CD4-positive, alpha-beta memory T cell (primary cell): ENCODE results near the gene LGR6. TPM values are rescaled to one million over a fixed set of nuclear protein-coding genes. Genes with fewer than 3 reads are reported as not detected.
A peak's percentile ranks its signal among the peaks of the same experiment; 100 is the strongest.

ENCODE experiments used
- CTCF ChIA-PET: fragments of 350-600 bp; sonication (Branson Sonifier 250); formaldehyde crosslinking; loops from one replicate; lab custom pipeline; 2021; ENCODE audit warnings: inconsistent platforms; ENCODE audit not compliant: partially characterized antibody; lab: Charles Lee
- POLR2A ChIA-PET: fragments of 350-600 bp; sonication (Branson Sonifier 250); formaldehyde crosslinking; loops from one replicate; lab custom pipeline; 2021; ENCODE audit not compliant: partially characterized antibody; lab: Charles Lee
- DNase-seq, 5 donors: peaks; one replicate each; pipeline versions ENCODE4 v3.0.0 to v3.0.0-alpha.2; 2020 to 2022; ENCODE audit warnings: mixed read lengths in 1 of 5
- H3K27ac ChIP-seq: one replicate; pipeline ENCODE4 v1.7.0; 2013; ENCODE audit warnings: low read depth, low read length
- H3K27me3 ChIP-seq: 2 replicates; pipeline ENCODE4 v1.7.0; 2013; ENCODE audit warnings: mild to moderate bottlenecking, low read length, moderate library complexity; ENCODE audit not compliant: insufficient read depth
- H3K36me3 ChIP-seq: 2 replicates; pipeline ENCODE4 v1.7.0; 2013; ENCODE audit warnings: mild to moderate bottlenecking, low read length, moderate library complexity; ENCODE audit not compliant: insufficient read depth
- H3K4me1 ChIP-seq: 2 replicates; pipeline ENCODE4 v1.7.0; 2013; ENCODE audit warnings: mild to moderate bottlenecking, low read length, moderate library complexity; ENCODE audit not compliant: insufficient read depth
- H3K4me3 ChIP-seq, 2 donors: one replicate each; pipeline ENCODE4 v1.7.0; 2013; ENCODE audit warnings: low read length in 2 of 2, mild to moderate bottlenecking in 1 of 2
- H3K9me3 ChIP-seq, 2 donors: one replicate each; pipeline ENCODE4 v1.7.0; 2013; ENCODE audit warnings: low read length in 2 of 2, control low read depth in 1 of 2; ENCODE audit not compliant: control insufficient read depth in 1 of 2
- H3K27ac Mint-ChIP-seq, 7 donors: one replicate each; pipeline ENCODE4 v1.8.0; 2020 to 2021; ENCODE audit warnings: mixed read lengths in 7 of 7, mild to moderate bottlenecking in 6 of 7, inconsistent platforms in 3 of 7, moderate library complexity in 3 of 7
- H3K27me3 Mint-ChIP-seq, 2 donors: one replicate each; pipeline ENCODE4 v1.8.0; 2020 to 2021; ENCODE audit warnings: mixed read lengths in 2 of 2
- H3K36me3 Mint-ChIP-seq, 2 donors: one replicate each; pipeline ENCODE4 v1.8.0; 2020 to 2021; ENCODE audit warnings: mixed read lengths in 2 of 2, inconsistent platforms in 1 of 2, mild to moderate bottlenecking in 1 of 2
- H3K4me1 Mint-ChIP-seq, 4 donors: one replicate each; pipeline ENCODE4 v1.8.0; 2020 to 2021; ENCODE audit warnings: mixed read lengths in 4 of 4, mild to moderate bottlenecking in 1 of 4
- H3K4me3 Mint-ChIP-seq, 8 donors: one replicate each; pipeline ENCODE4 v1.8.0; 2020 to 2021; ENCODE audit warnings: mixed read lengths in 8 of 8, mild to moderate bottlenecking in 7 of 8, moderate library complexity in 6 of 8, inconsistent platforms in 3 of 8
- H3K9me3 Mint-ChIP-seq, 8 donors: one replicate each; pipeline ENCODE4 v1.8.0; 2020 to 2021; ENCODE audit warnings: mixed read lengths in 8 of 8, mild to moderate bottlenecking in 5 of 8, inconsistent platforms in 3 of 8, moderate library complexity in 1 of 8
- intact Hi-C: fragments of 100-400 bp; cut with micrococcal nuclease; formaldehyde crosslinking; loops from one replicate; pipeline ENCODE4 v1.15.1; 2023
- polyA plus RNA-seq, 2 donors: library from polyadenylated mRNA; unstranded; fragments of 300-500 nt; fragmentation: Illumina TruSeq; gene quantifications; one replicate each; pipeline ENCODE4 v1.2.3, GENCODE V29; 2021
- total RNA-seq, 2 experiments: library from RNA; stranded (reverse); gene quantifications; one replicate each; pipeline ENCODE4 v1.2.3, GENCODE V29; 2021

LGR6 gene
- total and polyA plus RNA-seq, 4 experiments from 2014 or later = 0.16 to 0.33 (median 0.17) TPM; not detected in 1

- Mint-ChIP-seq H3K27me3 (peaks cover 12 to 22% of the 10 kb centered on the region in 2 donors), H3K36me3 (no peaks in the 10 kb centered on the region), H3K27ac (no peak overlapping the region), H3K4me1 (peaks cover 0 to under 1% (median under 1%) of the 10 kb centered on the region in 4 donors), H3K9me3 (no peaks in the 10 kb centered on the region), H3K4me3 (no peak overlapping the region)
- Histone ChIP-seq H3K9me3 (no peaks in the 10 kb centered on the region), H3K27me3 (no peaks in the 10 kb centered on the region), H3K4me3 (no peak overlapping the region), H3K36me3 (no peaks in the 10 kb centered on the region), H3K4me1 (no peaks in the 10 kb centered on the region), H3K27ac (no peak overlapping the region)
- intact Hi-C loops = no loop called here
- ChIA-PET CTCF (interaction anchor here (1.0 kb wide), 1 partner anchor 29 kb away, joined by 3 read pairs; no protein-coding TSS in a partner anchor), POLR2A (no interaction called here)
- no peak for DNase-seq
Measured at GRCh38 chr1:202221911-202222909, 28.6 kb downstream of the LGR6 start.

DNA sequence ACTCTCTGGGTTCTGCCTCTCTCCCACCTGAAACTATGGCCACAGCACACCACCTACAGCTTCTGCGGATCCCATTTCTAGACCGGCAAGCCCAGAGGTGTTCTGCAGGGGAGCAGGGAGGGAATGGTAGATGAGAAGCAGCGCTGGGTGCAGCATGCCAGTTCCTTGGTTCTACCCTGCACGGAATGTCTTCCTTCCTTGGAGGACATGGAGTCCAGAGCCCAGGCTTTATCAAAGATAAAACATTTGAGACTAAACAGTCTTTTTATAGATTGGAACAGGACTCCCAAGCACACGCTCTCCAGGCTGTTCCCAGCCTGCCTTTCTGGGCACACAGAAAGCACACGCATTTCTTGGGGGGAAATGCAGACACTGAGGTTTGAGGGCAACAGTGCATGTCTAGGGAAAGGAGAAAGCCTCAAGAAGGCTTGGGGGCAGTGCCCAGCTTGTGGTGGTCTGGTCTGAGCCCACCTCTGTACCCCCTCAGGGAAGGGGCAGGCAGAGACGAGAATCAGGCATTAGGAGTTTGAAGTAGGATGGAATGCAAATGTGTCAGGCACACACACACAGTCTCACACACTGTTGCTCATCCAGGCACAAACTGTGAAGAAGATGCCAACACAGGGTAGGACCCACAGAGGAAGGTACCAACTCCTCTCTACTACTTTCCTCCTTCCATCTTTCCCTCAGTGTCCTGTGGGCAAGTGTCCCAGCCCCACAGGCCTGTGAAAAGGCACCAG, 29.7 kb downstream of the LGR6 start:
- no peaks in the 10 kb centered on the region for H3K9me3 Mint-ChIP-seq
- H3K27ac ChIP-seq = no peak overlapping the region
- no peaks in the 10 kb centered on the region for H3K36me3 Mint-ChIP-seq
- H3K27me3 ChIP-seq = no peaks in the 10 kb centered on the region
- no peaks in the 10 kb centered on the region for H3K36me3 ChIP-seq
- no peak for DNase-seq
- peaks cover 5 to 11% (median 7%) of the 10 kb centered on the region in 4 donors for H3K4me1 Mint-ChIP-seq
- no peaks in the 10 kb centered on the region for H3K9me3 ChIP-seq
- H3K27me3 Mint-ChIP-seq = peaks cover 10 to 18% of the 10 kb centered on the region in 2 donors
- H3K4me1 ChIP-seq = peaks cover 9% of the 10 kb centered on the region
- intact Hi-C loops = no loop called here
- POLR2A ChIA-PET = no interaction called here
- H3K4me3 ChIP-seq = no peak overlapping the region
- H3K27ac Mint-ChIP-seq = no peak overlapping the region
- CTCF ChIA-PET = no interaction called here
- H3K4me3 Mint-ChIP-seq = no peak overlapping the region

DNA sequence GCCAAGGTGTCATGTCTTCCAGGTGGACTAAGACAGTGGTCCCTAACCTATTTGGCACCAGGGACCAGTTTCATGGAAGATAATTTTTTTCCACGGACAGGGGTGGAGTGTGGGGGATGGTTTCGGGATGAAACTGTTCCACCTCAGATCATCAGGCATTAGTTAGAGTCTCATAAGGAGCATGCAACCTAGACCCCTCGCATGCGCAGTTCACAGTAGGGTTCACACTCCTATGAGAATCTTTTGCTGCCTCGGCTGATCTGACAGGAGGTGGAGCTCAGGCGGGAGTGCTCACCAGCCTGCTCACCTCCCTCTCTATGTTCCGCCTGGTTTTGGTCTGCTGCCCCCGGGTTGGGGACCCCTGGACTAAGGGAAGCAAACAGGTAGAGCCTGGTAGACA, 30.9 kb downstream of the LGR6 start:
- no peak overlapping the region for H3K4me3 ChIP-seq
- Mint-ChIP-seq H3K4me3 (no peak overlapping the region), H3K4me1 (peaks cover 10 to 16% (median 11%) of the 10 kb centered on the region in 4 donors), H3K9me3 (no peaks in the 10 kb centered on the region), H3K36me3 (no peaks in the 10 kb centered on the region), H3K27ac (no peak overlapping the region), H3K27me3 (peaks cover 6 to 12% of the 10 kb centered on the region in 2 donors)
- H3K27ac ChIP-seq = no peak overlapping the region
- intact Hi-C loops = no loop called here
- ChIA-PET POLR2A (no interaction called here), CTCF (no interaction called here)
- H3K36me3 ChIP-seq = no peaks in the 10 kb centered on the region
- H3K4me1 ChIP-seq = peaks cover 13% of the 10 kb centered on the region
- no peak for DNase-seq
- H3K27me3 ChIP-seq = no peaks in the 10 kb centered on the region
- H3K9me3 ChIP-seq = no peaks in the 10 kb centered on the region

GRCh38 chr1:202225131-202225530, 31.5 kb downstream of the LGR6 start:
- no peaks in the 10 kb centered on the region for H3K27me3 ChIP-seq
- no peaks in the 10 kb centered on the region for H3K36me3 ChIP-seq
- intact Hi-C loops = no loop called here
- CTCF ChIA-PET = no interaction called here
- peaks cover 13% of the 10 kb centered on the region for H3K4me1 ChIP-seq
- no peak overlapping the region for H3K27ac ChIP-seq
- no peak overlapping the region for H3K4me3 ChIP-seq
- Mint-ChIP-seq H3K4me3 (no peak overlapping the region), H3K27me3 (peaks cover 6 to 11% of the 10 kb centered on the region in 2 donors), H3K9me3 (no peaks in the 10 kb centered on the region), H3K27ac (no peak overlapping the region), H3K4me1 (peaks cover 10 to 16% (median 11%) of the 10 kb centered on the region in 4 donors), H3K36me3 (no peaks in the 10 kb centered on the region)
- no peak for DNase-seq
- POLR2A ChIA-PET = no interaction called here
- H3K9me3 ChIP-seq = no peaks in the 10 kb centered on the region

DNA sequence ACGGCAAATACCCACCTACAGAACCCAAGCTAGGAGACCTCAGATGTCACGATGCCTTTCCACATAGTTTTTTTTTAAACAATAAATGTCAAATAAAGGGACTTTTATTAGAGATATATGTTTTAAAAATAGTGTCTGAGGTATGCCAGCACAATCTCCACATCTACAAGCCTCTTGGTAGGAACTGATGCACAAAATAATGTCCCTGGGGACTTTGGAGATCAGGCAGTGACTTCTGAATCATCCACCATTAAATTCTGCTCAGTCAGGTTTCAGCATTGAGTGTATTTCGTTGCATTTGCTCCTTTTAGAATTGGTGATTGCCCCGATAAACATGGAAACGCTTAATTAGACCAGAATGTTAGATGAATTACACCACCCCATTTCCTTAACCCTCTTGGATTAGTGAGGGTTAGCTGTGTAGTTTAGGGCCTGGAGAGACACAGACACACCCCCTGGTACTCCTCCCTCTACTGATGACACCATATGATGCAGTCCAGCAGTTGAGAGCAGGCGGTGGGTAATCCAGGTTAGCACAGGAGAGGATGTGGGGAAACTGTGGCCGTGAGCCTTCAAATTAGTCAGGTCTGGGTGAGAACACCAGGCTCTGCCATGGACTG, 33.6 kb downstream of the LGR6 start:
- DNase-seq = no peak
- H3K27me3 Mint-ChIP-seq = peaks cover 3 to 6% of the 10 kb centered on the region in 2 donors
- no peak overlapping the region for H3K4me3 Mint-ChIP-seq
- Histone ChIP-seq H3K27ac (no peak overlapping the region), H3K9me3 (no peaks in the 10 kb centered on the region), H3K4me1 (peaks cover 13% of the 10 kb centered on the region), H3K4me3 (no peak overlapping the region), H3K27me3 (no peaks in the 10 kb centered on the region), H3K36me3 (no peaks in the 10 kb centered on the region)
- CTCF ChIA-PET = no interaction called here
- no peaks in the 10 kb centered on the region for H3K9me3 Mint-ChIP-seq
- no peak overlapping the region for H3K27ac Mint-ChIP-seq
- intact Hi-C loops = no loop called here
- peaks cover 10 to 16% (median 11%) of the 10 kb centered on the region in 4 donors for H3K4me1 Mint-ChIP-seq
- H3K36me3 Mint-ChIP-seq = no peaks in the 10 kb centered on the region
- POLR2A ChIA-PET = no interaction called here

DNA sequence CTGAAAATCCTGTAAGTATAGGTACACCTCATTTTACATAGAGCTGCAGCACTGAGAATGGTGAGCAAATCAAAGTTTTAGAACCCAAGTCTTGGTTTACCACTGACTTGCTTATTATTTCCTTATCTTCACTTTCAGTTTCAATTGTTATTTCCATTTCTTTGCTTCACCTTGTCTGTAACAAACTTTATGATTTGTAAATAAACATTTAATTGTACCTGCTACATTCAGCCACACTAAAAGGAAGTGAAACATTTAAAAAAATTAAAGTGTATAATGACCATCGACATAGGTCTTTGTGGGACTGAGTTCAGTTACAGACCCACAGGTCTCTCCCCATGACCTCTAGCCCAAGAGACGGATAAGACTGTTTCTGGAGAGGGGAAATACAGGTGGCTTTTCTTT, 34.4 kb downstream of the LGR6 start:
- POLR2A ChIA-PET = no interaction called here
- no peaks in the 10 kb centered on the region for H3K9me3 Mint-ChIP-seq
- H3K27ac Mint-ChIP-seq = peak overlapping the region in 3 of 7 donors; percentile 3 to 57 (median 11)

More for the DNA sequence above, 34.4 kb downstream of the LGR6 start:
- Histone ChIP-seq H3K4me3 (no peak overlapping the region), H3K36me3 (no peaks in the 10 kb centered on the region), H3K9me3 (no peaks in the 10 kb centered on the region), H3K4me1 (peaks cover 13% of the 10 kb centered on the region), H3K27ac (no peak overlapping the region), H3K27me3 (no peaks in the 10 kb centered on the region)
- H3K27me3 Mint-ChIP-seq = peaks cover 3 to 6% of the 10 kb centered on the region in 2 donors
- CTCF ChIA-PET = no interaction called here
- DNase-seq = no peak
- peak overlapping the region in 5 of 8 donors; percentile 1 to 73 (median 17) for H3K4me3 Mint-ChIP-seq
- peaks cover 10 to 16% (median 11%) of the 10 kb centered on the region in 4 donors for H3K4me1 Mint-ChIP-seq
- H3K36me3 Mint-ChIP-seq = no peaks in the 10 kb centered on the region
- intact Hi-C loops = no loop called here
